DOHH2 (cell line): ENCODE results near the gene RAB6B.

ENCODE experiments used
- EZH2phosphoT487 ChIP-seq: fragments of 200-600 bp; sonication (generic); IDR thresholded peaks from 2 replicates; pipeline ENCODE4 v1.6.1; 2017; ENCODE audit warnings: borderline replicate concordance, mild to moderate bottlenecking, antibody characterized with exemption, low read length, moderate library complexity, mixed read lengths
- TF ChIP-seq, protein P1 (sequence below): fragments of 200-600 bp; sonication (generic); IDR thresholded peaks from one replicate; pipeline ENCODE4 v1.5.1; 2014; ENCODE audit warnings: antibody characterized with exemption, mild to moderate bottlenecking, low read depth, low read length; ENCODE audit not compliant: poor library complexity, severe bottlenecking

DNA sequence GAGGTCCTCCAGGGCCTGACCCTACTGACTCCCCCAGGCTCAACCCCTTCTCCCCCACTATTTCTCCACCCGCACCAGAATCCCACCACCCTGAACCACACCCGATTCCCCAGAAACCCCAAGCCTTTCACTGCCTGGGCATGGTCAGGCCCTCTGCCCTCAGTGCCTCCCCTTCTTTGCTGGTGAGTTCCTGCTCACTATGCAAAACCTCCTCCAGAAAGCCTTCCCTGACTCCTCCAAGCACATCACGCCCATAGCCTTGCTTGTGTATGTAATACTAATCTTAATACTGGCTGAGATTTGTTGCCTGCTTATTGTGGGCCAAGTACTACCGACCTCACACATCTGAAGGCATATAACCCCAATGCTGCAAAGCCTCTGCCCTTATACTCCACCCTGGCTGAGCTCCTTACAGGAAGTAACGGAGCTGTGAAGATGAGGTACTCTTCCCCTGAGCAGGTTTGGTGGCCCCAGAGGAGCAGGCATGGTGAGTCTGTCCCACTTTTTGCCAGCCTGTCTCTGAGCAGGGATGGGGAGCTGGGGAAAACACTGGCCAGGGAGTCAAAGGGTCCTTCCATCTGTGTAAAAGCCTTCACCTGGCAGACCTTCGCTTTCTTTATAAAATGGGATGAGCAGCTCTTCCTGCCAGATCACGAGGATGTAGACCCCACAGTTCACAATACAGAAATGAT, 9.5 kb downstream of the RAB6B start:
- TF ChIP-seq, protein P1, sequence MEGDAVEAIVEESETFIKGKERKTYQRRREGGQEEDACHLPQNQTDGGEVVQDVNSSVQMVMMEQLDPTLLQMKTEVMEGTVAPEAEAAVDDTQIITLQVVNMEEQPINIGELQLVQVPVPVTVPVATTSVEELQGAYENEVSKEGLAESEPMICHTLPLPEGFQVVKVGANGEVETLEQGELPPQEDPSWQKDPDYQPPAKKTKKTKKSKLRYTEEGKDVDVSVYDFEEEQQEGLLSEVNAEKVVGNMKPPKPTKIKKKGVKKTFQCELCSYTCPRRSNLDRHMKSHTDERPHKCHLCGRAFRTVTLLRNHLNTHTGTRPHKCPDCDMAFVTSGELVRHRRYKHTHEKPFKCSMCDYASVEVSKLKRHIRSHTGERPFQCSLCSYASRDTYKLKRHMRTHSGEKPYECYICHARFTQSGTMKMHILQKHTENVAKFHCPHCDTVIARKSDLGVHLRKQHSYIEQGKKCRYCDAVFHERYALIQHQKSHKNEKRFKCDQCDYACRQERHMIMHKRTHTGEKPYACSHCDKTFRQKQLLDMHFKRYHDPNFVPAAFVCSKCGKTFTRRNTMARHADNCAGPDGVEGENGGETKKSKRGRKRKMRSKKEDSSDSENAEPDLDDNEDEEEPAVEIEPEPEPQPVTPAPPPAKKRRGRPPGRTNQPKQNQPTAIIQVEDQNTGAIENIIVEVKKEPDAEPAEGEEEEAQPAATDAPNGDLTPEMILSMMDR: no peak
- TF ChIP-seq EZH2phosphoT487: no peak
